Measurements from ENCODE around the gene STX4. TPM values are rescaled to one million over a fixed set of nuclear protein-coding genes. Genes with fewer than 3 reads are reported as not detected.

STX4 gene
- total and polyA plus RNA-seq, 2 donors from 2014 or later: 60.6 to 61.2 TPM

- peaks cover 0 to 11% (median 4%) of the 10 kb centered on the region in 3 donors for H3K36me3 ChIP-seq (ENCODE audit: control insufficient read depth in 2 of 3, insufficient read depth in 3 of 3, low read length in 3 of 3)
- intact Hi-C loops (cut with DNase I): no loop called here
These were observed 54.6 kb downstream of the STX4 start for GRCh38 chr16:31087971-31088370.

GRCh38 chr16:31088459-31089183 is 55.3 kb downstream of the STX4 start, which contains the start of gene PRSS53:
TSS of gene PRSS53 (minus strand) at chr16:31088943. CDS start at chr16:31088809, 134 bp downstream.
- peaks cover 0 to 3% (median 0%) of the 10 kb centered on the region in 3 donors for H3K4me1 ChIP-seq (ENCODE audit: control insufficient read depth in 2 of 3, insufficient read depth in 2 of 3, low read depth in 1 of 3, low read length in 3 of 3)
- H3K36me3 ChIP-seq (ENCODE audit: control insufficient read depth in 2 of 3, insufficient read depth in 3 of 3, low read length in 3 of 3): peaks cover 0 to 11% (median 4%) of the 10 kb centered on the region in 3 donors
- no peaks in the 10 kb centered on the region for H3K27me3 ChIP-seq (ENCODE audit: control insufficient read depth, insufficient read depth, low read length)
- no peak within 1 kb of the TSS for H3K4me3 ChIP-seq (ENCODE audit: low read length in 3 of 3)
- TF ChIP-seq CTCF (IDR thresholded peaks at IDR 0.05; ENCODE audit: borderline replicate concordance, extremely low read depth, insufficient read depth): no peak
- no peak within 1 kb of the TSS for H3K27ac ChIP-seq (ENCODE audit: low read depth in 2 of 2, low read length in 2 of 2)
- no peak for DNase-seq
- H3K9me3 ChIP-seq (ENCODE audit: control insufficient read depth in 2 of 3, insufficient read depth in 1 of 3, low read length in 3 of 3): no peaks in the 10 kb centered on the region
- FAIRE-seq: no peak
- H3K9ac ChIP-seq (ENCODE audit: low read length in 3 of 3): no peak within 1 kb of the TSS
- intact Hi-C loops (cut with DNase I): no loop called here

More at GRCh38 chr16:31087971-31088370, 54.6 kb downstream of the STX4 start:
- Histone ChIP-seq H3K9ac (ENCODE audit: low read length in 3 of 3) (no peak overlapping the region), H3K27ac (ENCODE audit: low read depth in 2 of 2, low read length in 2 of 2) (no peak overlapping the region), H3K27me3 (ENCODE audit: control insufficient read depth, insufficient read depth, low read length) (no peaks in the 10 kb centered on the region), H3K4me3 (ENCODE audit: low read length in 3 of 3) (no peak overlapping the region), H3K9me3 (ENCODE audit: control insufficient read depth in 2 of 3, insufficient read depth in 1 of 3, low read length in 3 of 3) (no peaks in the 10 kb centered on the region), H3K4me1 (ENCODE audit: control insufficient read depth in 2 of 3, insufficient read depth in 2 of 3, low read depth in 1 of 3, low read length in 3 of 3) (no peaks in the 10 kb centered on the region)
- FAIRE-seq: no peak
- no peak for DNase-seq
- TF ChIP-seq CTCF (IDR thresholded peaks at IDR 0.05; ENCODE audit: borderline replicate concordance, extremely low read depth, insufficient read depth): no peak

GRCh38 chr16:31089199-31089598 is 55.8 kb downstream of the STX4 start:
- DNase-seq (no peak), FAIRE-seq (no peak)
- intact Hi-C loops (cut with DNase I): no loop called here
- H3K36me3 ChIP-seq (ENCODE audit: control insufficient read depth in 2 of 3, insufficient read depth in 3 of 3, low read length in 3 of 3): peaks cover 0 to 11% (median 4%) of the 10 kb centered on the region in 3 donors
- TF ChIP-seq CTCF (IDR thresholded peaks at IDR 0.05; ENCODE audit: borderline replicate concordance, extremely low read depth, insufficient read depth): no peak
- H3K27me3 ChIP-seq (ENCODE audit: control insufficient read depth, insufficient read depth, low read length): no peaks in the 10 kb centered on the region
- H3K4me3 ChIP-seq (ENCODE audit: low read length in 3 of 3): no peak overlapping the region
- H3K9ac ChIP-seq (ENCODE audit: low read length in 3 of 3): no peak overlapping the region
- no peaks in the 10 kb centered on the region for H3K9me3 ChIP-seq (ENCODE audit: control insufficient read depth in 2 of 3, insufficient read depth in 1 of 3, low read length in 3 of 3)
- peaks cover 0 to 6% (median 0%) of the 10 kb centered on the region in 3 donors for H3K4me1 ChIP-seq (ENCODE audit: control insufficient read depth in 2 of 3, insufficient read depth in 2 of 3, low read depth in 1 of 3, low read length in 3 of 3)
- no peak overlapping the region for H3K27ac ChIP-seq (ENCODE audit: low read depth in 2 of 2, low read length in 2 of 2)

Other genes starting within 250 kb of the STX4 start
- 19.8 TPM for gene ZNF629, start 246.4 kb upstream of the STX4 start, total RNA-seq
- gene ZNF629, start 246.4 kb upstream of the STX4 start, polyA plus RNA-seq (ENCODE audit: insufficient read depth, low read depth, low replicate concordance): 8.1 TPM
- 40.0 TPM for gene BCL7C, start 139.5 kb upstream of the STX4 start, total RNA-seq
- gene BCL7C, start 139.5 kb upstream of the STX4 start, polyA plus RNA-seq (ENCODE audit: insufficient read depth, low read depth, low replicate concordance): 77.9 TPM
- 7.3 TPM for gene CTF1, start 136.9 kb upstream of the STX4 start, total RNA-seq
- gene CTF1, start 136.9 kb upstream of the STX4 start, polyA plus RNA-seq (ENCODE audit: insufficient read depth, low read depth, low replicate concordance): 13.0 TPM
- 18.9 TPM for gene FBXL19, start 110.0 kb upstream of the STX4 start, total RNA-seq
- gene FBXL19, start 110.0 kb upstream of the STX4 start, polyA plus RNA-seq (ENCODE audit: insufficient read depth, low read depth, low replicate concordance): 7.4 TPM
- 23.1 TPM for gene ORAI3, start 84.5 kb upstream of the STX4 start, total RNA-seq
- 32.3 TPM for gene ORAI3, start 84.5 kb upstream of the STX4 start, polyA plus RNA-seq (ENCODE audit: insufficient read depth, low read depth, low replicate concordance)
- 18.8 TPM for gene SETD1A, start 75.8 kb upstream of the STX4 start, total RNA-seq
- gene SETD1A, start 75.8 kb upstream of the STX4 start, polyA plus RNA-seq (ENCODE audit: insufficient read depth, low read depth, low replicate concordance): 4.8 TPM
- gene HSD3B7, start 48.4 kb upstream of the STX4 start, total RNA-seq: 40.5 TPM
- 24.4 TPM for gene HSD3B7, start 48.4 kb upstream of the STX4 start, polyA plus RNA-seq (ENCODE audit: insufficient read depth, low read depth, low replicate concordance)
- 1.7 TPM for gene STX1B, start 22.9 kb upstream of the STX4 start, total RNA-seq
- 0.22 TPM for gene STX1B, start 22.9 kb upstream of the STX4 start, polyA plus RNA-seq (ENCODE audit: insufficient read depth, low read depth, low replicate concordance)
- 6.4 TPM for gene ZNF668, start 40.7 kb downstream of the STX4 start, total RNA-seq
- gene ZNF668, start 40.7 kb downstream of the STX4 start, polyA plus RNA-seq (ENCODE audit: insufficient read depth, low read depth, low replicate concordance): 5.4 TPM
- gene ZNF646, start 40.9 kb downstream of the STX4 start, total RNA-seq: 20.5 TPM
- gene ZNF646, start 40.9 kb downstream of the STX4 start, polyA plus RNA-seq (ENCODE audit: insufficient read depth, low read depth, low replicate concordance): 2.9 TPM
- 2.6 TPM for gene PRSS53, start 55.4 kb downstream of the STX4 start, total RNA-seq
- 0.99 TPM for gene PRSS53, start 55.4 kb downstream of the STX4 start, polyA plus RNA-seq (ENCODE audit: insufficient read depth, low read depth, low replicate concordance)
- gene VKORC1, start 61.2 kb downstream of the STX4 start, total RNA-seq: 84.7 TPM
- gene VKORC1, start 61.2 kb downstream of the STX4 start, polyA plus RNA-seq (ENCODE audit: insufficient read depth, low read depth, low replicate concordance): 209 TPM
- gene BCKDK, start 74.8 kb downstream of the STX4 start, total RNA-seq: 47.6 TPM
- gene BCKDK, start 74.8 kb downstream of the STX4 start, polyA plus RNA-seq (ENCODE audit: insufficient read depth, low read depth, low replicate concordance): 70.6 TPM
- 83.8 TPM for gene KAT8, start 84.1 kb downstream of the STX4 start, total RNA-seq
- gene KAT8, start 84.1 kb downstream of the STX4 start, polyA plus RNA-seq (ENCODE audit: insufficient read depth, low read depth, low replicate concordance): 40.9 TPM
- gene PRSS8, start 102.2 kb downstream of the STX4 start, total RNA-seq: 64.6 TPM
- gene PRSS8, start 102.2 kb downstream of the STX4 start, polyA plus RNA-seq (ENCODE audit: insufficient read depth, low read depth, low replicate concordance): 187 TPM
- gene PRSS36, start 116.5 kb downstream of the STX4 start, total RNA-seq: 4.1 TPM
- 1.7 TPM for gene PRSS36, start 116.5 kb downstream of the STX4 start, polyA plus RNA-seq (ENCODE audit: insufficient read depth, low read depth, low replicate concordance)
- gene FUS, start 146.6 kb downstream of the STX4 start, total RNA-seq: 333 TPM
- 180 TPM for gene FUS, start 146.6 kb downstream of the STX4 start, polyA plus RNA-seq (ENCODE audit: insufficient read depth, low read depth, low replicate concordance)
- 26.5 TPM for gene PYCARD, start 169.2 kb downstream of the STX4 start, total RNA-seq
- gene PYCARD, start 169.2 kb downstream of the STX4 start, polyA plus RNA-seq (ENCODE audit: insufficient read depth, low read depth, low replicate concordance): 14.8 TPM
- 0.06 TPM for gene TRIM72, start 180.6 kb downstream of the STX4 start, total RNA-seq
- gene TRIM72, start 180.6 kb downstream of the STX4 start, polyA plus RNA-seq (ENCODE audit: insufficient read depth, low read depth, low replicate concordance): 0.11 TPM
- not detected for gene PYDC1, start 183.6 kb downstream of the STX4 start, total RNA-seq
- gene PYDC1, start 183.6 kb downstream of the STX4 start, polyA plus RNA-seq (ENCODE audit: insufficient read depth, low read depth, low replicate concordance): not detected
- 18.9 TPM for gene ITGAM, start 226.4 kb downstream of the STX4 start, total RNA-seq
- gene ITGAM, start 226.4 kb downstream of the STX4 start, polyA plus RNA-seq (ENCODE audit: insufficient read depth, low read depth, low replicate concordance): 1.2 TPM